HepG2 (cell line): Measurements from ENCODE around the gene SHPK. TPM values are rescaled to one million over a fixed set of nuclear protein-coding genes. Genes with fewer than 3 reads are reported as not detected.

Source experiments
- AGO2 ChIP-seq: fragments of 200-400 bp; formaldehyde crosslinking; optimal IDR thresholded peaks from 2 replicates; pipeline ENCODE3; 2017; ENCODE audit warnings: mild to moderate bottlenecking, low read depth, low read length, moderate library complexity
- ARNT ChIP-seq: fragments of 450-650 bp; IDR thresholded peaks from 2 replicates; pipeline ENCODE4 v1.6.1; 2017
- CREM ChIP-seq, 2 experiments: sonication (generic) in 1 of 2; formaldehyde crosslinking in 1 of 2; IDR thresholded peaks; 2 replicates each; pipeline versions ENCODE4 v1.4.0 to v1.6.1; 2016 to 2020; ENCODE audit warnings: antibody characterized with exemption in 1 of 2, mild to moderate bottlenecking in 1 of 2, missing genetic modification reagents in 1 of 2
- HOXD1 ChIP-seq: sonication (generic); formaldehyde crosslinking; IDR thresholded peaks from 2 replicates; pipeline ENCODE4 v1.5.0; 2020; ENCODE audit warnings: missing genetic modification reagents
- IRX3 ChIP-seq: sonication (generic); formaldehyde crosslinking; IDR thresholded peaks from 2 replicates; pipeline ENCODE4 v1.8.1; 2023; ENCODE audit warnings: mild to moderate bottlenecking, low read depth, missing genetic modification reagents, borderline replicate concordance
- KDM5B ChIP-seq: sonication (generic); formaldehyde crosslinking; IDR thresholded peaks from 2 replicates; pipeline ENCODE4 v1.4.0; 2020; ENCODE audit warnings: missing genetic modification reagents, mild to moderate bottlenecking, borderline replicate concordance
- MBNL3 ChIP-seq: fragments of 250-450 bp; sonication (Bioruptor Pico); conservative IDR thresholded peaks from 2 replicates; pipeline ENCODE4 v1.8.0; 2022; ENCODE audit warnings: mild to moderate bottlenecking, inconsistent platforms
- MED13 ChIP-seq: sonication (generic); formaldehyde crosslinking; IDR thresholded peaks from 2 replicates; pipeline ENCODE4 v1.5.0; 2020; ENCODE audit warnings: missing genetic modification reagents
- PAF1 ChIP-seq: IDR thresholded peaks from 2 replicates; pipeline ENCODE4 v1.6.1; 2016; ENCODE audit warnings: missing genetic modification reagents, missing compliant biosample characterization
- PAWR ChIP-seq: sonication (generic); formaldehyde crosslinking; IDR thresholded peaks from 2 replicates; pipeline ENCODE4 v1.4.0; 2020; ENCODE audit warnings: missing genetic modification reagents, mild to moderate bottlenecking, borderline replicate concordance
- PHF21A ChIP-seq: sonication (generic); formaldehyde crosslinking; IDR thresholded peaks from 2 replicates; pipeline ENCODE4 v1.5.0; 2020; ENCODE audit warnings: mild to moderate bottlenecking, missing genetic modification reagents
- PHF8 ChIP-seq: sonication (generic); formaldehyde crosslinking; IDR thresholded peaks from 2 replicates; pipeline ENCODE4 v1.5.0; 2020; ENCODE audit warnings: missing genetic modification reagents
- POLR2AphosphoS2 ChIP-seq: IDR thresholded peaks from 2 replicates; pipeline ENCODE4 v1.6.1; 2011; ENCODE audit warnings: low read depth, low read length, improper control_type of control experiment
- RBM22 ChIP-seq: fragments of 200-400 bp; formaldehyde crosslinking; optimal IDR thresholded peaks from 2 replicates; pipeline ENCODE3; 2017; ENCODE audit warnings: mild to moderate bottlenecking, low read length, moderate library complexity
- RORA ChIP-seq: sonication (generic); formaldehyde crosslinking; IDR thresholded peaks from 2 replicates; pipeline ENCODE4 v1.5.0; 2020; ENCODE audit warnings: mild to moderate bottlenecking, missing genetic modification reagents, moderate library complexity
- SIN3B ChIP-seq: fragments of 150-350 bp; IDR thresholded peaks from 2 replicates; pipeline ENCODE4 v1.6.1; 2014; ENCODE audit warnings: low read length
- SMARCC2 ChIP-seq: fragments of 450-650 bp; IDR thresholded peaks from 2 replicates; pipeline ENCODE4 v1.6.1; 2017; ENCODE audit warnings: antibody characterized with exemption, mild to moderate bottlenecking
- SPEN ChIP-seq: sonication (generic); formaldehyde crosslinking; IDR thresholded peaks from 2 replicates; pipeline ENCODE4 v1.5.1; 2020; ENCODE audit warnings: low read depth, mild to moderate bottlenecking, missing genetic modification reagents
- ZFP36L1 ChIP-seq: sonication (generic); formaldehyde crosslinking; IDR thresholded peaks from 2 replicates; pipeline ENCODE4 v1.8.0; 2022; ENCODE audit warnings: mild to moderate bottlenecking, missing genetic modification reagents, moderate library complexity
- ZNF235 ChIP-seq: sonication (generic); formaldehyde crosslinking; IDR thresholded peaks from 2 replicates; pipeline ENCODE4 v1.8.1; 2023; ENCODE audit warnings: mild to moderate bottlenecking, missing genetic modification reagents, borderline replicate concordance
- ZNF251 ChIP-seq: sonication (generic); formaldehyde crosslinking; IDR thresholded peaks from 2 replicates; pipeline ENCODE4 v1.9.0; 2021; ENCODE audit warnings: mild to moderate bottlenecking, missing genetic modification reagents
- ZNF335 ChIP-seq: sonication (generic); formaldehyde crosslinking; IDR thresholded peaks from 2 replicates; pipeline ENCODE4 v1.4.0; 2020; ENCODE audit warnings: missing genetic modification reagents
- ZNF550 ChIP-seq: sonication (generic); formaldehyde crosslinking; IDR thresholded peaks from 2 replicates; pipeline ENCODE4 v1.4.0; 2020; ENCODE audit warnings: mild to moderate bottlenecking, missing genetic modification reagents, borderline replicate concordance
- ZNF569 ChIP-seq: sonication (generic); formaldehyde crosslinking; IDR thresholded peaks from 2 replicates; pipeline ENCODE4 v1.5.0; 2020; ENCODE audit warnings: mild to moderate bottlenecking, missing genetic modification reagents, moderate library complexity, borderline replicate concordance
- ZNF570 ChIP-seq: sonication (generic); formaldehyde crosslinking; IDR thresholded peaks from 2 replicates; pipeline ENCODE4 v1.4.0; 2020; ENCODE audit warnings: mild to moderate bottlenecking, missing genetic modification reagents, borderline replicate concordance
- ZNF788 ChIP-seq: sonication (generic); formaldehyde crosslinking; IDR thresholded peaks from 2 replicates; pipeline ENCODE4 v1.5.0; 2020; ENCODE audit warnings: mild to moderate bottlenecking, missing genetic modification reagents, borderline replicate concordance
- polyA plus RNA-seq, 8 experiments: library from polyadenylated mRNA; depleted of rRNA in 3 of 8; stranded (reverse) in 7 of 8; unstranded in 1 of 8; fragments of >200 nt; fragmentation: Illumina TruSeq in 4 of 8; extraction: Trizol in 4 of 8; gene quantifications; 2 replicates each; pipeline versions ENCODE4 v1.2.1 to v1.2.3, GENCODE V29; 2011 to 2016; ENCODE audit warnings: low read depth in 4 of 8, missing spikeins in 1 of 8, mixed read lengths in 1 of 8; ENCODE audit not compliant: insufficient read depth in 1 of 8
- total RNA-seq, 5 experiments: library from RNA; depleted of rRNA; stranded (reverse); fragments of >200 nt; fragmentation: Illumina TruSeq; extraction: Trizol; gene quantifications; 2 replicates each; pipeline ENCODE4 v1.2.3, GENCODE V29; 2016; ENCODE audit warnings: low read depth in 1 of 5
- TF ChIP-seq, protein P1 (sequence below): sonication (generic); formaldehyde crosslinking; IDR thresholded peaks from 2 replicates; pipeline ENCODE4 v1.8.0; 2022; ENCODE audit warnings: missing genetic modification reagents, low read depth, mild to moderate bottlenecking, borderline replicate concordance
- TF ChIP-seq, protein P2 (sequence below): sonication (generic); formaldehyde crosslinking; IDR thresholded peaks from 2 replicates; pipeline ENCODE4 v1.4.0; 2020; ENCODE audit warnings: missing genetic modification reagents
- TF ChIP-seq, protein P3 (sequence below): sonication (generic); formaldehyde crosslinking; conservative IDR thresholded peaks from 2 replicates; pipeline ENCODE4 v1.5.0; 2020; ENCODE audit warnings: missing genetic modification reagents

Gene SHPK
- total and polyA plus RNA-seq, 2 of the 13 experiments (the other 11 are each of a cell fraction or from before 2014, with no cell fraction given), result 16.2 to 30.9 TPM

DNA sequence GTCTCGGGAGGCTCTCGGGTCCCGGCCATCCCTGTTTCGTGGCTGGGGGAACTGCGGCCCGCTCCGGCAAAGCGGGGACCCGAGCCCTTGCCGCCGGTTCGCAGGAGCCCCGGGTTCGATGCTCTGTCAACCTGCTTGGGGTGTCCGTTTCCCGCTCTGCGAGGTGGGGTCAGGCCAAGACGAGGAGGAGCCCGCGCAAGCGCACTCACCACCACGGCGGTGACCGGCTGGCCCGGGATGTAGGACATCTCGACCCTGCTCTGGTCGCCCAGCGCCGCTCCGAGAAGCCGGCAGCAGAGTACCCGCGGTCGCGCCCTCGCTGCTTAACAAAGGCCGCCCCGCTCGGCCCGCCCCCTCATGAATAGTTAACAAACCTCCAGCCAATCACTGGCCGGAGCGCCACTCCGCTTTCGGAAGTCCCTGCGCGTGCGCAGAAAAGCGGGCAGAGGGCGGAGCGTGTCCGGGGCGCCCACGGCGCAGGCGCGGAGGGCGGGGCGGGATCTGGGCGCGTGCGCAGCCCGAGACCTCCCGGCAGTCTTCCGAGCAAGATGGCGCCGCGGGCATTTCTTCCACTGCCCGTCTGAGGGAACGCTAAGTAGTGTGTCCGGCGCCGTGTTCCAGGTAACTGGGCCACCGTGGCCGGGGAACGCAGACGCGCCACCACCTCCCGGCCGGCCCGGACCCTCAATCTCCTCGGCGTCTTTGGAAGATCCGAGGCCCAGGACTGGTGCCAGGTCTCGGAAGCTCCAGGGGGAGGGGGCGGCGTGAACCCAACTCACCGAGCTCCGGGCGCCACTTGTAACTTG lies 32.4 kb upstream of the SHPK start, which contains the start of the genes EMC6 and TAX1BP3 (continued):
- TF ChIP-seq HOXD1 (CRISPR knock-in tag), result peak; percentile 71; the same call in 1 of the 2 replicates
- peak; percentile 80; the same call in 1 of the 2 replicates for TF ChIP-seq PHF21A (CRISPR knock-in tag)
- no peak for TF ChIP-seq ARNT
- peak; percentile 86 for TF ChIP-seq AGO2
- TF ChIP-seq ZNF550, result no peak
- no peak for TF ChIP-seq SIN3B
- TF ChIP-seq KDM5B (CRISPR knock-in tag), result no peak
- TF ChIP-seq ZNF788 (CRISPR knock-in tag), result no peak; the same call in 1 of the 2 replicates
- TF ChIP-seq, protein P1, sequence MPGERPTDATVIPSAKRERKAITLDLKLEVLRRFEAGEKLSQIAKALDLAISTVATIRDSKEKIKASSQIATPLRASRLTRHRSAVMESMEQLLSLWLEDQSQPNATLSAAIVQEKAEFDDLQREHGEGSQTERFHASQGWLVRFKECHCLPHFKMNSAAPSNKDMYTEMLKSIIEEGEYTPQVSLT (CRISPR knock-in tag), result no peak
- TF ChIP-seq, protein P2, sequence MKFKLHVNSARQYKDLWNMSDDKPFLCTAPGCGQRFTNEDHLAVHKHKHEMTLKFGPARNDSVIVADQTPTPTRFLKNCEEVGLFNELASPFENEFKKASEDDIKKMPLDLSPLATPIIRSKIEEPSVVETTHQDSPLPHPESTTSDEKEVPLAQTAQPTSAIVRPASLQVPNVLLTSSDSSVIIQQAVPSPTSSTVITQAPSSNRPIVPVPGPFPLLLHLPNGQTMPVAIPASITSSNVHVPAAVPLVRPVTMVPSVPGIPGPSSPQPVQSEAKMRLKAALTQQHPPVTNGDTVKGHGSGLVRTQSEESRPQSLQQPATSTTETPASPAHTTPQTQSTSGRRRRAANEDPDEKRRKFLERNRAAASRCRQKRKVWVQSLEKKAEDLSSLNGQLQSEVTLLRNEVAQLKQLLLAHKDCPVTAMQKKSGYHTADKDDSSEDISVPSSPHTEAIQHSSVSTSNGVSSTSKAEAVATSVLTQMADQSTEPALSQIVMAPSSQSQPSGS, result no peak; the same call in 1 of the 2 replicates
- 0 out of 2 replicates have a peak, but pooled peaks have one; percentile 29 for TF ChIP-seq ZNF569 (CRISPR knock-in tag)
- no peak for TF ChIP-seq SMARCC2
- peak; percentile 33; the same call in 1 of the 2 replicates for TF ChIP-seq IRX3 (CRISPR knock-in tag)
- no peak for TF ChIP-seq ZNF251
- no peak for TF ChIP-seq ZNF335 (CRISPR knock-in tag)
- no peak for TF ChIP-seq ZNF235
- TF ChIP-seq PAWR (CRISPR knock-in tag), result no peak
- TF ChIP-seq RBM22, result no peak
- no peak for TF ChIP-seq MBNL3 (CRISPR knock-in tag)
- TF ChIP-seq POLR2AphosphoS2, result peak; percentile 81; the same call in 1 of the 2 replicates
- TF ChIP-seq CREM (IDR thresholded peaks at IDR 0.05), result no peak; the same call in 1 of the 2 replicates
- no peak for TF ChIP-seq CREM (CRISPR knock-in tag; IDR thresholded peaks at IDR 0.05)
- TF ChIP-seq PAF1 (CRISPR knock-in tag), result no peak
- TF ChIP-seq ZNF570 (CRISPR knock-in tag), result no peak
- TF ChIP-seq, protein P3, sequence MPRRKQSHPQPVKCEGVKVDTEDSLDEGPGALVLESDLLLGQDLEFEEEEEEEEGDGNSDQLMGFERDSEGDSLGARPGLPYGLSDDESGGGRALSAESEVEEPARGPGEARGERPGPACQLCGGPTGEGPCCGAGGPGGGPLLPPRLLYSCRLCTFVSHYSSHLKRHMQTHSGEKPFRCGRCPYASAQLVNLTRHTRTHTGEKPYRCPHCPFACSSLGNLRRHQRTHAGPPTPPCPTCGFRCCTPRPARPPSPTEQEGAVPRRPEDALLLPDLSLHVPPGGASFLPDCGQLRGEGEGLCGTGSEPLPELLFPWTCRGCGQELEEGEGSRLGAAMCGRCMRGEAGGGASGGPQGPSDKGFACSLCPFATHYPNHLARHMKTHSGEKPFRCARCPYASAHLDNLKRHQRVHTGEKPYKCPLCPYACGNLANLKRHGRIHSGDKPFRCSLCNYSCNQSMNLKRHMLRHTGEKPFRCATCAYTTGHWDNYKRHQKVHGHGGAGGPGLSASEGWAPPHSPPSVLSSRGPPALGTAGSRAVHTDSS (CRISPR knock-in tag), result no peak; the same call in 1 of the 2 replicates
- TF ChIP-seq RORA, result peak; percentile 17; the same call in 1 of the 2 replicates
- TF ChIP-seq MED13 (CRISPR knock-in tag), result 0 out of 2 replicates have a peak, but pooled peaks have one; percentile 29
- TF ChIP-seq ZFP36L1 (CRISPR knock-in tag), result peak; percentile 80
- TF ChIP-seq SPEN (CRISPR knock-in tag), result peak; percentile 61
- peak; percentile 91 for TF ChIP-seq PHF8
